PC-9 (cell line): ENCODE results near the gene MYO18B.

ENCODE experiments used
- CTCF ChIP-seq: fragments of 200-600 bp; sonication (generic); conservative IDR thresholded peaks from 2 replicates; pipeline ENCODE4 v1.6.1; 2017; ENCODE audit warnings: mixed run types, antibody characterized with exemption, mild to moderate bottlenecking, moderate library complexity
- EZH2 ChIP-seq: fragments of 200-600 bp; sonication (generic); IDR thresholded peaks from 2 replicates; pipeline ENCODE4 v1.8.0; 2017; ENCODE audit warnings: antibody characterized with exemption, low read depth

DNA sequence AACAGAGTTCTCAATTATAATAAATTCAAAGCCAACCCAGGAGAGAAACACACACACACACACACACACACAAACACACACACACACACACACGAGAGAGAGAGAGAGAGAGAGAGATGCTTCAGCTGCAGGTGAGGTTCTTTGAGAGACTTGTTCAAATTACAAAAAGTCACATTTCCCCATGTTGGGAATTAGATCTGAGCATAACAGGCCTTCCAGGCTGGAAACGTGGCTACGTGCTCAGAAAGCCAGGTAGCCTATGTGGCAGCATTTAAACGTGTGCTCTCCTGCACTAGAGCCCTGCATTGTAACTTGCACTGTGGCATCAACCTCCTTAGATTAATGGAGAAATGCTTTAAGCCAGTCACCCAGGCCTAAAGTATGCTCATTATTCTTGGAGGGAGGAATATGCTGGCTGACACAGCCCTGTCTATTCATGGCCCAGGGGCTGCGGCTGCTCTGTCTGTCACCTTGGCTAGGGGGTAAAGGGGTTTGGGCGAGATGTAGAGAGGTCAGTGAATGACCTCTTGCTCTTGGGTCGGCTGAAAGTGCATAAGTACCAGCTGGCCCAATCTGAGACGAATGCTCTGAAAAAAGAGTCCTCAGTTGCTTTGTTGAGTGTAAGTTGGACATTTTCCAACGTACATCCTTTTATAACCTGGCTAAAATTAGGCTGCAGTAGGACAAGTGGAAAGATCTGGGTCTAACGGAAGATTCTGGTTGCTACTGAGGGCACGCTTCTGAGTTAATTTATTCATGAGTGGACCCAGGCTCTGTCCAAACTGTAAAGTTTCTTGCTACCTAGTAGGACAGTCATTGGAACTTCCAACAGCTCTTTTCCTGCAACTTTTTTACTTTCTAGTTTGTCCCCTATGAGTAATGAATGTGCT is 256.1 kb downstream of the MYO18B start:
- no peak for TF ChIP-seq EZH2
- no peak for TF ChIP-seq CTCF
